SU-DHL-6 (cell line): ENCODE results near the gene XCL1.

Experiments
- EZH2phosphoT487 ChIP-seq: fragments of 200-600 bp; sonication (generic), shearing (Covaris generic); conservative IDR thresholded peaks from 2 replicates; pipeline ENCODE4 v1.6.1; 2018; ENCODE audit warnings: mild to moderate bottlenecking, antibody characterized with exemption, low read length, moderate library complexity, mixed read lengths
- TF ChIP-seq, protein P1 (sequence below): fragments of 200-600 bp; sonication (generic); IDR thresholded peaks from one replicate; pipeline ENCODE4 v1.5.1; 2017; ENCODE audit warnings: antibody characterized with exemption, mild to moderate bottlenecking, low read length, moderate library complexity; ENCODE audit not compliant: insufficient read depth, poor library complexity, severe bottlenecking

DNA sequence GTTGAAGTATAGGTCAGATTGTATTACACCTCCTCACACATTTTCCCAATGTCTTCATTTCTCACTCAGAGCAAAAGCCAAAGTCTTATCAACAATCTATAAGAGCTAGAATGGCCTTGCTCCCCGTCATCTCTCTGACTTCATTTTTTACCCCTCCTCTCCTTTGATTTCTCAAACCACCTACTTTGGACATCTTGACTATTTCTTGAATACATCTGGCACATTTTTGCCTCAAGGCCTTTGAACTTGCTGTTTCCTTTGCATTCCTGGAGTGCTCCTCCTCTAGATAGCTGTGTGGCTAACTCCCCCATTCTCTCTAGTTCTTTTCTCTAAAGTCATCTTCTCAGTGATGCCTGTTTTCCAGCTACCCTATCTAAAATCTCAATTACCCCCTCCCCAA, 25.4 kb upstream of the XCL1 start:
- TF ChIP-seq, protein P1, sequence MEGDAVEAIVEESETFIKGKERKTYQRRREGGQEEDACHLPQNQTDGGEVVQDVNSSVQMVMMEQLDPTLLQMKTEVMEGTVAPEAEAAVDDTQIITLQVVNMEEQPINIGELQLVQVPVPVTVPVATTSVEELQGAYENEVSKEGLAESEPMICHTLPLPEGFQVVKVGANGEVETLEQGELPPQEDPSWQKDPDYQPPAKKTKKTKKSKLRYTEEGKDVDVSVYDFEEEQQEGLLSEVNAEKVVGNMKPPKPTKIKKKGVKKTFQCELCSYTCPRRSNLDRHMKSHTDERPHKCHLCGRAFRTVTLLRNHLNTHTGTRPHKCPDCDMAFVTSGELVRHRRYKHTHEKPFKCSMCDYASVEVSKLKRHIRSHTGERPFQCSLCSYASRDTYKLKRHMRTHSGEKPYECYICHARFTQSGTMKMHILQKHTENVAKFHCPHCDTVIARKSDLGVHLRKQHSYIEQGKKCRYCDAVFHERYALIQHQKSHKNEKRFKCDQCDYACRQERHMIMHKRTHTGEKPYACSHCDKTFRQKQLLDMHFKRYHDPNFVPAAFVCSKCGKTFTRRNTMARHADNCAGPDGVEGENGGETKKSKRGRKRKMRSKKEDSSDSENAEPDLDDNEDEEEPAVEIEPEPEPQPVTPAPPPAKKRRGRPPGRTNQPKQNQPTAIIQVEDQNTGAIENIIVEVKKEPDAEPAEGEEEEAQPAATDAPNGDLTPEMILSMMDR = no peak
- TF ChIP-seq EZH2phosphoT487 = no peak
